K562 (cell line): Measurements from ENCODE around the gene ZC3H12A. TPM values are rescaled to one million over a fixed set of nuclear protein-coding genes. Genes with fewer than 3 reads are reported as not detected.

ENCODE experiments used
- ATAC-seq: fragments of 200-7000 bp; cut with Tn5 transposase; 3 replicates; pipeline ENCODE4 v1.9.1; 2020; ENCODE audit warnings: moderate library complexity
- BruUV-seq: library from RNA; stranded (reverse); fragments of 400-500 nt; replicated peaks from 2 replicates; lab custom pipeline; 2021; lab: Mats Ljungman, UMichigan
- CTCF ChIA-PET: fragments of 300-600 bp; formaldehyde crosslinking; extraction: SDS; loops from one replicate; lab custom pipeline; 2021; ENCODE audit warnings: low intra/inter-chr PET ratio; lab: Yijun Ruan, JAX
- POLR2A ChIA-PET: fragments of 300-600, 350-650 bp; sonication (Branson Sonifier 250); formaldehyde crosslinking; extraction: SDS; loops from one replicate; lab custom pipeline; 2021; ENCODE audit warnings: antibody characterized with exemption, inconsistent platforms; lab: Yijun Ruan, JAX
- DNase-seq, 4 experiments: peaks; one replicate each; pipeline versions ENCODE4 v3.0.0 to v3.0.0-alpha.2; 2011 to 2018; ENCODE audit warnings: low spot score in 3 of 4, mixed read lengths in 3 of 4; ENCODE audit errors: extremely low read depth in 1 of 4
- FAIRE-seq: peaks from 2 replicates; lab custom pipeline; 2011; peaks lifted over from hg19 to GRCh38; lab: Jason Lieb, UNC
- H2AFZ ChIP-seq: 2 replicates; pipeline ENCODE4 v1.6.0; 2011; ENCODE audit warnings: low read depth, low read length, control low read depth, inconsistent platforms
- H3K27ac ChIP-seq: fragments of 200-600 bp; 3 replicates; pipeline ENCODE4 v1.8.0; 2011; ENCODE audit warnings: low read depth, mild to moderate bottlenecking, control low read depth, inconsistent platforms, low read length, moderate library complexity, mixed read lengths; ENCODE audit errors: extremely low read depth
- H3K27me3 ChIP-seq, 2 experiments: fragments of 300-600 bp in 1 of 2; 2 replicates in 1 of 2; 3 replicates in 1 of 2; pipeline versions ENCODE4 v1.6.0 to v1.8.0; 2011; ENCODE audit warnings: inconsistent platforms in 2 of 2, low read length in 2 of 2, mild to moderate bottlenecking in 1 of 2, mixed read lengths in 1 of 2, moderate library complexity in 1 of 2; ENCODE audit not compliant: control insufficient read depth in 2 of 2, insufficient read depth in 2 of 2
- H3K36me3 ChIP-seq: fragments of 300-600 bp; 3 replicates; pipeline ENCODE4 v1.8.0; 2011; ENCODE audit warnings: mild to moderate bottlenecking, low read length, inconsistent platforms; ENCODE audit not compliant: control insufficient read depth, insufficient read depth
- H3K4me1 ChIP-seq, 2 experiments: fragments of 200-600 bp in 1 of 2; replicated peaks in 1 of 2; 2 replicates in 1 of 2; 3 replicates in 1 of 2; pipeline versions ENCODE4 v1.5.1 to v1.8.0; 2011; ENCODE audit warnings: inconsistent platforms in 2 of 2, low read length in 2 of 2, mild to moderate bottlenecking in 1 of 2, mixed read lengths in 1 of 2, moderate library complexity in 1 of 2; ENCODE audit not compliant: control insufficient read depth in 2 of 2, insufficient read depth in 2 of 2
- H3K4me2 ChIP-seq: 2 replicates; pipeline ENCODE4 v1.6.1; 2011; ENCODE audit warnings: low read length, control low read depth, inconsistent platforms, mixed read lengths; ENCODE audit not compliant: insufficient read depth
- H3K4me3 ChIP-seq: fragments of 200-600 bp; sonication (generic), shearing (Covaris generic); 2 replicates; pipeline ENCODE4 v1.5.1; 2016; ENCODE audit warnings: control low read depth, inconsistent platforms
- H3K79me2 ChIP-seq: fragments of 200-600 bp; 3 replicates; pipeline ENCODE4 v1.8.0; 2011; ENCODE audit warnings: low read length, inconsistent platforms; ENCODE audit not compliant: control insufficient read depth, insufficient read depth
- H3K9ac ChIP-seq, 2 experiments: 2 replicates each; pipeline versions ENCODE4 v1.6.0 to v1.6.1; 2011; ENCODE audit warnings: low read depth in 2 of 2, low read length in 2 of 2, control low read depth in 1 of 2, inconsistent platforms in 1 of 2, mild to moderate bottlenecking in 1 of 2, mixed read lengths in 1 of 2; ENCODE audit not compliant: insufficient read depth in 1 of 2
- H3K9me1 ChIP-seq: one replicate; pipeline ENCODE4 v1.6.0; 2011; ENCODE audit warnings: inconsistent platforms, mild to moderate bottlenecking, low read length, moderate library complexity; ENCODE audit not compliant: control insufficient read depth, insufficient read depth
- H3K9me3 ChIP-seq: replicated peaks from 2 replicates; pipeline ENCODE4 v1.5.1; 2011; ENCODE audit warnings: low read depth, low read length, inconsistent platforms; ENCODE audit not compliant: control insufficient read depth, insufficient read depth
- H4K20me1 ChIP-seq: replicated peaks from 2 replicates; pipeline ENCODE4 v1.6.1; 2011; ENCODE audit warnings: low read length, inconsistent platforms, mixed read lengths; ENCODE audit not compliant: control insufficient read depth, insufficient read depth
- ARID4B ChIP-seq: sonication (generic); formaldehyde crosslinking; IDR thresholded peaks from 2 replicates; pipeline ENCODE4 v1.8.0; 2022; ENCODE audit warnings: mild to moderate bottlenecking, missing genetic modification reagents
- FIP1L1 ChIP-seq: fragments of 200-400 bp; formaldehyde crosslinking; IDR thresholded peaks from 2 replicates; pipeline ENCODE4 v1.6.1; 2018; ENCODE audit warnings: mild to moderate bottlenecking, low read depth, low read length; ENCODE audit not compliant: poor library complexity, severe bottlenecking
- IRF2 ChIP-seq: sonication (generic); formaldehyde crosslinking; IDR thresholded peaks from 2 replicates; pipeline ENCODE4 v1.8.1; 2022; ENCODE audit warnings: mild to moderate bottlenecking, missing genetic modification reagents
- KLF13 ChIP-seq: fragments of 450-650 bp; IDR thresholded peaks from 2 replicates; pipeline ENCODE4 v1.6.1; 2016; ENCODE audit warnings: missing genetic modification characterization, low read depth, mild to moderate bottlenecking, missing compliant biosample characterization, moderate library complexity, borderline replicate concordance
- PHB2 ChIP-seq: fragments of 450-650 bp; IDR thresholded peaks from 2 replicates; pipeline ENCODE4 v1.6.1; 2017; ENCODE audit warnings: low read depth
- SMARCE1 ChIP-seq: fragments of 450-650 bp; IDR thresholded peaks from 2 replicates; pipeline ENCODE4 v1.7.1; 2016; ENCODE audit warnings: mild to moderate bottlenecking
- TEAD4 ChIP-seq, 2 experiments: sonication (generic) in 1 of 2; formaldehyde crosslinking in 1 of 2; IDR thresholded peaks; 2 replicates each; pipeline versions ENCODE4 v1.6.1 to v1.8.0; 2012 to 2022; ENCODE audit warnings: borderline replicate concordance in 1 of 2, inconsistent platforms in 1 of 2, low read length in 1 of 2, mild to moderate bottlenecking in 1 of 2, missing genetic modification reagents in 1 of 2
- ZBTB17 ChIP-seq: fragments of 450-650 bp; formaldehyde crosslinking; IDR thresholded peaks from 2 replicates; pipeline ENCODE4 v1.4.0; 2020; ENCODE audit warnings: mild to moderate bottlenecking
- ZFP30 ChIP-seq: fragments of 250-450 bp; sonication (Bioruptor Pico); IDR thresholded peaks from 2 replicates; pipeline ENCODE4 v1.8.0; 2022; ENCODE audit warnings: moderate library complexity, mild to moderate bottlenecking, inconsistent platforms, borderline replicate concordance
- ZNF431 ChIP-seq: sonication (generic); formaldehyde crosslinking; IDR thresholded peaks from 2 replicates; pipeline ENCODE4 v1.8.0; 2022; ENCODE audit warnings: mild to moderate bottlenecking, missing genetic modification reagents
- ZNF75A ChIP-seq: fragments of 450-650 bp; formaldehyde crosslinking; IDR thresholded peaks from 2 replicates; pipeline ENCODE4 v1.4.0; 2020; ENCODE audit warnings: mild to moderate bottlenecking
- WGBS: fragments of 100-300 bp; shearing (Covaris generic); methylation state at CpG from one replicate; pipeline ENCODE4 v1.1.6; 2016; ENCODE audit warnings: low coverage, mixed read lengths; ENCODE audit not compliant: insufficient coverage; ENCODE audit errors: missing lambda C conversion rate; 5-methylcytosine and 5-hydroxymethylcytosine counted together
- in situ Hi-C: fragments of 300-500 bp; cut with MboI; formaldehyde crosslinking; loops from 4 replicates; pipeline ENCODE4 v1.15.0; 2018; ENCODE audit warnings: inconsistent platforms, mixed read lengths
- intact Hi-C: fragments of 100-400 bp; cut with micrococcal nuclease; formaldehyde crosslinking; loops from 2 replicates; pipeline ENCODE4 v1.14.2; 2022
- polyA plus RNA-seq, 8 experiments: library from polyadenylated mRNA; depleted of rRNA in 4 of 8; stranded (reverse) in 5 of 8; unstranded in 3 of 8; fragments of >200 nt; fragmentation: Nextera tagmentation in 2 of 8; fragmentation: Illumina TruSeq in 1 of 8; extraction: Ambion mirVana in 2 of 8; extraction: Trizol in 1 of 8; gene quantifications; 2 replicates each; pipeline versions ENCODE4 v1.2.1 to v1.2.3, GENCODE V29; 2011 to 2014; ENCODE audit warnings: inconsistent platforms in 1 of 8, missing spikeins in 1 of 8
- total RNA-seq, 7 experiments: library from RNA; depleted of rRNA in 6 of 7; stranded (reverse); fragments of >200 nt in 6 of 7; fragmentation: Illumina TruSeq in 2 of 7; extraction: Trizol in 2 of 7; gene quantifications; 2 replicates each; pipeline versions ENCODE4 v1.2.1 to v1.2.3, GENCODE V29; 2011 to 2021; ENCODE audit warnings: low replicate concordance in 1 of 7

Gene ZC3H12A
- total and polyA plus RNA-seq, 9 of the 15 experiments (the other 6 are each of a cell fraction or from before 2014, with no cell fraction given): 0.14 to 9.4 (median 6.7) TPM

- ChIA-PET CTCF (no interaction called here), POLR2A (interaction anchor here (7.1 kb wide), 1 partner anchor 9 kb away, joined by 64 read pairs; the partner anchor contains the start of gene ZC3H12A)
- Histone ChIP-seq H4K20me1 (no peaks in the 10 kb centered on the region), H3K9me3 (no peaks in the 10 kb centered on the region), H3K9me1 (no peaks in the 10 kb centered on the region), H3K79me2 (no peaks in the 10 kb centered on the region), H3K36me3 (no peaks in the 10 kb centered on the region), H2AFZ (no peak overlapping the region), H3K27ac (no peak overlapping the region), H3K4me1 (peaks cover 7 to 18% of the 10 kb centered on the region in 2 experiments; a peak in 3 of 5 replicates), H3K27me3 (0 out of 5 replicates have a peak, but pooled peaks cover 0 to 3% of the 10 kb centered on the region in 2 experiments), H3K4me3 (no peak overlapping the region), H3K4me2 (no peak overlapping the region), H3K9ac (no peak overlapping the region)
- no peak for FAIRE-seq
- in situ Hi-C loops: no loop called here
- intact Hi-C loops: no loop called here
- TF ChIP-seq ZBTB17 (CRISPR knock-in tag) (no peak), PHB2 (no peak)
- BruUV-seq: no TSS peak
- no peak for ATAC-seq
- WGBS: 58% methylated on average over 4 of the region's 5 CpGs
- DNase-seq: no peak
Observed at GRCh38 chr1:37468037-37468436, 6.3 kb upstream of the ZC3H12A start.

- DNase-seq (no peak), ATAC-seq (no peak), FAIRE-seq (no peak)
- no peak overlapping the region for H3K4me3 ChIP-seq
- H3K27me3 ChIP-seq: 0 out of 5 replicates have a peak, but pooled peaks cover 0 to 3% of the 10 kb centered on the region in 2 experiments
- intact Hi-C loops: no loop called here
- H3K9ac ChIP-seq: no peak overlapping the region; a peak in 1 of 4 replicates
- H3K4me1 ChIP-seq: peaks cover 16 to 18% of the 10 kb centered on the region in 2 experiments; a peak in 4 of 5 replicates
- ChIA-PET POLR2A (interaction anchor here (1.1 kb wide), 1 partner anchor 9 kb away, joined by 4 read pairs; no protein-coding TSS in a partner anchor), CTCF (no interaction called here)
- no peak overlapping the region for H3K4me2 ChIP-seq
- no peaks in the 10 kb centered on the region for H3K36me3 ChIP-seq
- no peaks in the 10 kb centered on the region for H4K20me1 ChIP-seq
- no peaks in the 10 kb centered on the region for H3K9me1 ChIP-seq
- H2AFZ ChIP-seq: no peak overlapping the region
- WGBS: 14% methylated on average over 3 of the region's 3 CpGs
- no peak overlapping the region for H3K27ac ChIP-seq
- BruUV-seq: no TSS peak
- no peaks in the 10 kb centered on the region for H3K9me3 ChIP-seq
- H3K79me2 ChIP-seq: peaks cover under 1% of the 10 kb centered on the region; the same call in 1 of the 3 replicates
- in situ Hi-C loops: no loop called here
- no peak for TF ChIP-seq ARID4B (CRISPR knock-in tag)
- no peak for TF ChIP-seq IRF2
- TF ChIP-seq FIP1L1: no peak
- TF ChIP-seq ZFP30 (CRISPR knock-in tag): no peak
- no peak for TF ChIP-seq KLF13 (tag)
- TF ChIP-seq ZNF431 (CRISPR knock-in tag): no peak
- TF ChIP-seq ZNF75A (CRISPR knock-in tag): no peak
- TF ChIP-seq SMARCE1: no peak
- TF ChIP-seq TEAD4 (IDR thresholded peaks at IDR 0.05; ENCODE audit: low read length): no peak
- no peak for TF ChIP-seq TEAD4 (CRISPR knock-in tag; IDR thresholded peaks at IDR 0.05; ENCODE audit: borderline replicate concordance)
Observed at GRCh38 chr1:37469386-37469785, 5.0 kb upstream of the ZC3H12A start.
